Loucy (cell line): ENCODE results near the gene SMC3.

Experiments
- CTCF ChIP-seq: fragments of 200-600 bp; sonication (generic); conservative IDR thresholded peaks from 2 replicates; pipeline ENCODE4 v1.5.1; 2014; ENCODE audit warnings: mild to moderate bottlenecking, antibody characterized with exemption, low read length
- EZH2phosphoT487 ChIP-seq: fragments of 200-600 bp; IDR thresholded peaks from 2 replicates; pipeline ENCODE4 v1.6.1; 2018; ENCODE audit warnings: antibody characterized with exemption, mild to moderate bottlenecking, moderate library complexity, borderline replicate concordance

DNA sequence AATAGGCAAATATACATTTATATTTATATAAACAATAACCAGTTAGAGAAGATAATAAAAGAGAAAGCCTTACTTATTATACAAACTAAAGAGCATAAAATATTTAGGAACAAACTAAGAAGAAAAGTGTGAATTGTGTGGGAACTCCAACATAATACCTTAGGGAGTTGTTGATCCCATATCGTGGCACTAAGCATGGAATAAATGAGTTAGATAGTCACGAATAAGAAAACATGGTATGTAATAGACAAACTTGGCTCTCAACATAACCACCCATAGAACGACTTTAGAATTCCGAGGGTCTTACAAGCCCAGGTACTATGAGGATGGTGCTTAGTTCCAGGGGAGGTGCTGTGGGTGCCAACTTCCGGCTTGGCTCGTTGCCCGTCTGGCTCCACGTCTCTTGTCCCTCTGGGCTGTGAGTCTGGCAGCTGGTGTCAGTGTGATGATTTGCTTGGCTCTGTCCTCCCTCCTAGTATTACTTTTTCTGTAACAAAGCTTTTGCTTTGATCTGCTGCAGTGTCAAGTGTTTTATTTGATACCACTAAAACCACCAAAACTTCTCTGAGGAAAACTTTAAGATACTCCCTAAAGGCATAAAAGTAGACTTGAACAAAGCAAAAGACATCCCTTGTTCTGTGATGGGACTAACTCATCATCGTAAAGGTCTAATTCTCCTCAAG lies 67.2 kb downstream of the SMC3 start:
- TF ChIP-seq EZH2phosphoT487 (no peak), CTCF (no peak)
